ENCODE data around the gene IFNB1. TPM values are rescaled to one million over a fixed set of nuclear protein-coding genes. Genes with fewer than 3 reads are reported as not detected.

Gene IFNB1
- total RNA-seq, 1 experiment from 2014 or later = not detected

DNA sequence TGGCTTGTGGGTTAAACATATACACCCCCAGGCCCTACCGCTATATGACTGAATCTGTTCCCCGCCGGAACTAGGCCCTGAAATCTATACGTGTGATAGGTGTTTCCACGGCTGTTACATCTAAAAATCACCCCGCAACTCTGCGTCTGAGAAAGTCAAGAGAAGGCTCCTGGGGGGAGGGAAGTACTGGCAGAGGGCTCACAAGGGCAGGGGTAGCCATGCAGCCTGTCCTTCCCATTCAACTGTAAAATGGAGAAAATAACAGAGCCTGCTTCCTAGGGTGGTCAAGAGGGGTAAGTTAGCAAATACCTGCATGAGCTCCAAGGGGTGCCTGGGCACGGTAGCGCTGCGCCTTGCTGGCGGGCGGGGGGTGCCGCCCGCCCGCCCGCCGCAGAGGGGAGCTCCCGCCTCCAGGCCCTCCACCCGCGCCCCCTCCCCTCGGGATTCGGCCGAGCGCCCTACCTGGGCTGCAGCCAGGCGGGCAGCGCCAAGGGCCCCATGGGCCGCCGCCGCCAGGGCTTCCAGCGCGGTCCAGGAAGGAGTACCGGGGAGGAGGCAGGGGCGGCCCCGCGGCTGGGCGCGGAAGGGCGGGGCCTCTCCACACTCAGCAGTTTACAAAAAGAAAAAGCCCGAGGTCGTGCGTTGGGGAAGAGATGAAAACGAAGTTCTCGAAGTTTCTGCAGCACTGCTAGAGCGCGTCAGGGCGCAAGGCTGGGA lies 46.5 kb downstream of the IFNB1 start, which contains the start of gene HACD4:
Gene HACD4, minus strand, starts transcription at position 550 of the 717 bp plus-strand sequence. Its CDS starts 50 bp downstream, at position 500.
- no peak within 1 kb of the TSS for H3K23ac ChIP-seq (ENCODE audit: insufficient read length, low read depth, low read length)
- TF ChIP-seq, protein P1, sequence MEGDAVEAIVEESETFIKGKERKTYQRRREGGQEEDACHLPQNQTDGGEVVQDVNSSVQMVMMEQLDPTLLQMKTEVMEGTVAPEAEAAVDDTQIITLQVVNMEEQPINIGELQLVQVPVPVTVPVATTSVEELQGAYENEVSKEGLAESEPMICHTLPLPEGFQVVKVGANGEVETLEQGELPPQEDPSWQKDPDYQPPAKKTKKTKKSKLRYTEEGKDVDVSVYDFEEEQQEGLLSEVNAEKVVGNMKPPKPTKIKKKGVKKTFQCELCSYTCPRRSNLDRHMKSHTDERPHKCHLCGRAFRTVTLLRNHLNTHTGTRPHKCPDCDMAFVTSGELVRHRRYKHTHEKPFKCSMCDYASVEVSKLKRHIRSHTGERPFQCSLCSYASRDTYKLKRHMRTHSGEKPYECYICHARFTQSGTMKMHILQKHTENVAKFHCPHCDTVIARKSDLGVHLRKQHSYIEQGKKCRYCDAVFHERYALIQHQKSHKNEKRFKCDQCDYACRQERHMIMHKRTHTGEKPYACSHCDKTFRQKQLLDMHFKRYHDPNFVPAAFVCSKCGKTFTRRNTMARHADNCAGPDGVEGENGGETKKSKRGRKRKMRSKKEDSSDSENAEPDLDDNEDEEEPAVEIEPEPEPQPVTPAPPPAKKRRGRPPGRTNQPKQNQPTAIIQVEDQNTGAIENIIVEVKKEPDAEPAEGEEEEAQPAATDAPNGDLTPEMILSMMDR (conservative IDR thresholded peaks at IDR 0.05) = no peak
- H3K27me3 Mint-ChIP-seq (ENCODE audit: low read depth) = peaks cover 13% of the 10 kb centered on the region

More for the DNA sequence above, 46.5 kb downstream of the IFNB1 start, which contains the start of gene HACD4:
- Histone ChIP-seq H3K4me1 (ENCODE audit: insufficient read depth, low read length) (no peaks in the 10 kb centered on the region; the same call in 1 of the 2 replicates), H3K27ac (ENCODE audit: insufficient read length, low read depth, low read length) (no peak within 1 kb of the TSS), H2BK15ac (ENCODE audit: low read depth, low read length) (no peak within 1 kb of the TSS), H3K4ac (ENCODE audit: low read depth, low read length) (no peak within 1 kb of the TSS), H3K9me3 (ENCODE audit: control insufficient read depth, low read depth, low read length) (no peaks in the 10 kb centered on the region), H4K8ac (replicated peaks; ENCODE audit: insufficient read length, low read depth, low read length) (no peak within 1 kb of the TSS), H3K18ac (ENCODE audit: insufficient read length, low read depth, low read length) (peak within 1 kb of the TSS; percentile 51), H3T11ph (ENCODE audit: low read length) (no peak within 1 kb of the TSS), H2AFZ (ENCODE audit: low read length) (peak within 1 kb of the TSS; percentile 49), H3K79me1 (ENCODE audit: insufficient read depth, low read depth, low read length, poor library complexity, severe bottlenecking) (no peaks in the 10 kb centered on the region), H4K20me1 (ENCODE audit: control insufficient read depth, insufficient read depth, insufficient read length) (no peaks in the 10 kb centered on the region), H4K91ac (ENCODE audit: insufficient read length, low read depth, low read length) (no peak within 1 kb of the TSS), H3K23me2 (ENCODE audit: insufficient read length, low read depth, low read length, poor library complexity, severe bottlenecking) (peaks cover 6% of the 10 kb centered on the region), H2BK120ac (ENCODE audit: low read depth, low read length, poor library complexity, severe bottlenecking) (no peak within 1 kb of the TSS), H2BK12ac (ENCODE audit: insufficient read length, low read depth, low read length) (no peak within 1 kb of the TSS), H3K27me3 (ENCODE audit: insufficient read depth, low read length) (no peaks in the 10 kb centered on the region), H3K79me2 (ENCODE audit: insufficient read depth, low read length) (no peaks in the 10 kb centered on the region), H2BK5ac (ENCODE audit: insufficient read length, low read length) (no peak within 1 kb of the TSS), H2AK5ac (ENCODE audit: insufficient read length, low read length) (no peak within 1 kb of the TSS), H2BK20ac (ENCODE audit: low read depth, low read length, poor library complexity, severe bottlenecking) (no peak within 1 kb of the TSS), H3K4me2 (ENCODE audit: insufficient read depth, insufficient read length, low read length) (peak within 1 kb of the TSS; percentile 53), H3K9ac (ENCODE audit: extremely low read depth, insufficient read length, low read length) (no peak within 1 kb of the TSS), H3K14ac (ENCODE audit: insufficient read depth, low read length) (no peak within 1 kb of the TSS; the same call in 1 of the 2 replicates), H3K56ac (ENCODE audit: insufficient read length, low read depth, low read length) (no peak within 1 kb of the TSS), H4K5ac (ENCODE audit: insufficient read length, low read depth, low read length) (no peak within 1 kb of the TSS)
- Mint-ChIP-seq H3K4me3 (peak within 1 kb of the TSS; percentile 50 to 65), H3K9me3 (no peaks in the 10 kb centered on the region; a peak in 1 of 5 replicates), H3K27ac (no peak within 1 kb of the TSS; a peak in 1 of 7 replicates), H3K36me3 (ENCODE audit: insufficient read depth in 1 of 3, low read depth in 3 of 3) (no peaks in the 10 kb centered on the region), H3K4me1 (peaks cover 3 to 6% of the 10 kb centered on the region in 2 experiments; a peak in 2 of 4 replicates)
- no CpG with 5 or more reads among the region's 46 CpGs for WGBS (ENCODE audit: extremely low coverage, insufficient read length, low lambda C conversion rate)
- peak; percentile 73 for DNase-seq

Data from H9 (cell line).